Spleen (tissue), 13 donors: ENCODE data around the gene TEDC2. TPM values are rescaled to one million over a fixed set of nuclear protein-coding genes. Genes with fewer than 3 reads are reported as not detected.

Experiments
- DNase-seq: peaks from one replicate; pipeline ENCODE4 v3.0.0-alpha.2; 2020
- H3K27ac ChIP-seq, 8 donors: fragments of 200-600 bp; sonication (generic) in 7 of 8; 1 replicate in 4 of 8; 2 replicates in 4 of 8; pipeline versions ENCODE4 v1.5.0 to v1.8.0; 2016 to 2021; ENCODE audit warnings: inconsistent platforms in 4 of 8, mild to moderate bottlenecking in 4 of 8, moderate library complexity in 1 of 8
- H3K27me3 ChIP-seq, 7 donors: fragments of 200-600 bp; sonication (generic) in 6 of 7; replicated peaks in 1 of 7; 1 replicate in 4 of 7; 2 replicates in 3 of 7; pipeline versions ENCODE4 v1.5.0 to v1.8.0; 2016 to 2021; ENCODE audit warnings: inconsistent platforms in 3 of 7, mild to moderate bottlenecking in 1 of 7
- H3K36me3 ChIP-seq, 6 donors: fragments of 200-600 bp; sonication (generic) in 5 of 6; 1 replicate in 4 of 6; 2 replicates in 2 of 6; pipeline versions ENCODE4 v1.5.0 to v1.8.0; 2016 to 2021; ENCODE audit warnings: inconsistent platforms in 2 of 6
- H3K4me1 ChIP-seq, 6 donors: fragments of 200-600 bp; sonication (generic) in 5 of 6; 1 replicate in 3 of 6; 2 replicates in 3 of 6; pipeline versions ENCODE4 v1.5.0 to v1.8.0; 2016 to 2021; ENCODE audit warnings: inconsistent platforms in 3 of 6
- H3K4me3 ChIP-seq, 8 donors: fragments of 200-600 bp; sonication (generic) in 7 of 8; 1 replicate in 4 of 8; 2 replicates in 4 of 8; pipeline versions ENCODE4 v1.5.0 to v1.8.0; 2016 to 2021; ENCODE audit warnings: inconsistent platforms in 4 of 8, mild to moderate bottlenecking in 4 of 8, moderate library complexity in 2 of 8
- H3K9me3 ChIP-seq, 8 donors: fragments of 200-600 bp; sonication (generic) in 7 of 8; 1 replicate in 4 of 8; 2 replicates in 4 of 8; pipeline versions ENCODE4 v1.5.0 to v1.8.0; 2016 to 2021; ENCODE audit warnings: inconsistent platforms in 4 of 8
- POLR2A ChIP-seq, 3 donors: fragments of 450-650 bp; IDR thresholded peaks; one replicate each; pipeline ENCODE4 v1.5.1; 2017; ENCODE audit warnings: antibody characterized with exemption in 3 of 3, mild to moderate bottlenecking in 1 of 3
- POLR2AphosphoS5 ChIP-seq, 3 donors: sonication (generic); formaldehyde crosslinking; IDR thresholded peaks; one replicate each; pipeline ENCODE4 v1.5.1; 2017; ENCODE audit warnings: antibody characterized with exemption in 3 of 3
- WGBS, 5 donors: extraction: QIAGEN DNeasy Blood & Tissue Kit in 3 of 5; methylation state at CpG; one replicate each; pipeline versions ENCODE4 v1.1.5 to v1.1.7; 2013 to 2018; 5-methylcytosine and 5-hydroxymethylcytosine counted together
- intact Hi-C: fragments of 100-400 bp; cut with DNase I; formaldehyde crosslinking; loops from one replicate; pipeline ENCODE4 v1.15.0; 2023; ENCODE audit warnings: low total_unique reads
- long read RNA-seq, 2 donors: transcript quantifications; one replicate each; lab custom pipeline, GENCODE V29; 2026
- polyA plus RNA-seq, 3 donors: library from polyadenylated mRNA; stranded (reverse); fragments of 200-250 nt; gene quantifications; one replicate each; pipeline ENCODE4 v1.2.1, GENCODE V29; 2013
- total RNA-seq, 7 donors: library from RNA; depleted of rRNA in 3 of 7; stranded (reverse); fragments of >200 nt in 3 of 7; fragmentation: NEBNext Ultra II Directional in 4 of 7; extraction: Animal tissue kit (Norgen Biotek cat#: 25700) in 4 of 7; gene quantifications; one replicate each; pipeline versions ENCODE4 v1.1.0 to v1.2.1, GENCODE V29; 2016 to 2021
- TF ChIP-seq, protein P1 (sequence below), 11 experiments: fragments of 200-600 bp in 7 of 11; fragments of 450-650 bp in 4 of 11; sonication (generic) in 4 of 11; IDR thresholded peaks in 8 of 11; conservative IDR thresholded peaks in 3 of 11; 1 replicate in 7 of 11; 2 replicates in 4 of 11; pipeline versions ENCODE4 v1.4.0 to v1.8.0; 2016 to 2021; ENCODE audit warnings: antibody characterized with exemption in 11 of 11, inconsistent platforms in 4 of 11, mild to moderate bottlenecking in 1 of 11
- donor health status: healthy with polysubstance abuse.
- donor health status: DM: no; HTN: no; CAD: no; lungs with moderate emphysema.
- donor health status: DM: no; HTN: no; CAD: no.
- donor health status: Bipolar disorder and iron deficiency.
- donor health status: healthy.
- donor health status: DM: no; HTN: no; CAD: no.
- donor health status: DM: yes; HTN: yes; CAD: no.

TEDC2 gene
- total RNA-seq (1 to 10 TPM in 5 of 7 donors, under 1 TPM in 2; 0.73 to 2.7 (median 1.4) TPM), polyA plus RNA-seq (1 to 10 TPM; 1.8 to 2.7 (median 2.5) TPM)
- long read RNA-seq, donor 1, partial matches to known transcripts = 0 of 3 reads
- long read RNA-seq, donor 1, other reads (novel, unspliced or antisense) = 0 of 3 reads
- long read RNA-seq, donor 2, partial matches to known transcripts = 0 of 2 reads
- long read RNA-seq, donor 2, other reads (novel, unspliced or antisense) = 0 of 2 reads

GRCh38 chr16:2459647-2460390 is at the start of gene TEDC2:
Gene TEDC2, plus strand, starts transcription at chr16:2460109. Its CDS starts 36 bp downstream, at chr16:2460145.
- H3K27ac ChIP-seq = peak within 1 kb of the TSS in 5 of 8 donors; percentile 5 to 62 (median 39)
- H3K36me3 ChIP-seq = peaks cover 0 to 31% (median 6%) of the 10 kb centered on the region in 6 donors
- intact Hi-C loops = no loop called here
- no peaks in the 10 kb centered on the region for H3K9me3 ChIP-seq
- WGBS, 5 donors = 0 to 2% (median 1%) methylated on average over 41 to 66 of the region's 66 CpGs
- H3K27me3 ChIP-seq = peaks cover 0 to 3% (median 0%) of the 10 kb centered on the region in 7 donors
- no peak for TF ChIP-seq POLR2A (IDR thresholded peaks at IDR 0.05)
- peak; percentile 26 to 83 (median 71) for TF ChIP-seq POLR2AphosphoS5 (IDR thresholded peaks at IDR 0.05)
- TF ChIP-seq, protein P1, sequence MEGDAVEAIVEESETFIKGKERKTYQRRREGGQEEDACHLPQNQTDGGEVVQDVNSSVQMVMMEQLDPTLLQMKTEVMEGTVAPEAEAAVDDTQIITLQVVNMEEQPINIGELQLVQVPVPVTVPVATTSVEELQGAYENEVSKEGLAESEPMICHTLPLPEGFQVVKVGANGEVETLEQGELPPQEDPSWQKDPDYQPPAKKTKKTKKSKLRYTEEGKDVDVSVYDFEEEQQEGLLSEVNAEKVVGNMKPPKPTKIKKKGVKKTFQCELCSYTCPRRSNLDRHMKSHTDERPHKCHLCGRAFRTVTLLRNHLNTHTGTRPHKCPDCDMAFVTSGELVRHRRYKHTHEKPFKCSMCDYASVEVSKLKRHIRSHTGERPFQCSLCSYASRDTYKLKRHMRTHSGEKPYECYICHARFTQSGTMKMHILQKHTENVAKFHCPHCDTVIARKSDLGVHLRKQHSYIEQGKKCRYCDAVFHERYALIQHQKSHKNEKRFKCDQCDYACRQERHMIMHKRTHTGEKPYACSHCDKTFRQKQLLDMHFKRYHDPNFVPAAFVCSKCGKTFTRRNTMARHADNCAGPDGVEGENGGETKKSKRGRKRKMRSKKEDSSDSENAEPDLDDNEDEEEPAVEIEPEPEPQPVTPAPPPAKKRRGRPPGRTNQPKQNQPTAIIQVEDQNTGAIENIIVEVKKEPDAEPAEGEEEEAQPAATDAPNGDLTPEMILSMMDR (IDR thresholded peaks at IDR 0.05 in 8 of 11, conservative IDR thresholded peaks at IDR 0.05 in 3 of 11) = peak in 3 of 11 experiments; percentile 23 to 30 (median 29)
- peaks cover 0 to 26% (median 18%) of the 10 kb centered on the region in 6 donors for H3K4me1 ChIP-seq
- DNase-seq = peak; percentile 99
- peak within 1 kb of the TSS; percentile 18 to 77 (median 64) for H3K4me3 ChIP-seq

- 66 to 89% (median 74%) methylated on average over 2 of the region's 2 CpGs for WGBS, 5 donors
- TF ChIP-seq POLR2A (IDR thresholded peaks at IDR 0.05) (no peak), POLR2AphosphoS5 (IDR thresholded peaks at IDR 0.05) (no peak)
- TF ChIP-seq, protein P1 (IDR thresholded peaks at IDR 0.05 in 8 of 11, conservative IDR thresholded peaks at IDR 0.05 in 3 of 11) = no peak
- intact Hi-C loops = no loop called here
- Histone ChIP-seq H3K36me3 (no peaks in the 10 kb centered on the region), H3K9me3 (no peaks in the 10 kb centered on the region), H3K27ac (no peak overlapping the region), H3K27me3 (peaks cover 0 to 29% (median 3%) of the 10 kb centered on the region in 7 donors), H3K4me1 (no peaks in the 10 kb centered on the region), H3K4me3 (no peak overlapping the region)
- DNase-seq = no peak
These were observed 44.8 kb upstream of the TEDC2 start for GRCh38 chr16:2415085-2415484.

DNA sequence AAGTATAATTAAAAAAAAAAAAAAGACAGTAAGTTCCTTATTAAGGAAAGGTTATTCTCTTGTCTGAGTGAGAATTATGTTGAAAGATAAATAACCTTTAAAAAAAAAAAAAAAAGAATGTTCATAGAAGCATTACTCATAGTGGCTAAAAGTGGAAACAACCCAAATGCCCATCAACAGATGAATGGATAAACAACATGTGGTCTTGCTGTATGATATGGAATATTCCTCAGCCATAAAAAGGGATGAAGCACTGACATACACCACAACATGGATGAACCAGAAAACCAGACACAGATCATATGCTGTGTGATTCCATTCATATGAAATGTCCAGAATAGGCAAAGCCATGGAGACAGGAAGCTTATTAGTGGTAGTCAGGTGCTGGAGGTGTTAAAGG is 39.9 kb upstream of the TEDC2 start:
- TF ChIP-seq, protein P1 (IDR thresholded peaks at IDR 0.05 in 8 of 11, conservative IDR thresholded peaks at IDR 0.05 in 3 of 11) = no peak
- TF ChIP-seq POLR2A (IDR thresholded peaks at IDR 0.05) = no peak
- TF ChIP-seq POLR2AphosphoS5 (IDR thresholded peaks at IDR 0.05) = no peak
- no peak overlapping the region for H3K4me3 ChIP-seq
- H3K27me3 ChIP-seq = peaks cover 0 to 19% (median 3%) of the 10 kb centered on the region in 7 donors
- DNase-seq = no peak
- H3K36me3 ChIP-seq = no peaks in the 10 kb centered on the region
- peaks cover 0 to 7% (median 6%) of the 10 kb centered on the region in 6 donors for H3K4me1 ChIP-seq
- H3K27ac ChIP-seq = no peak overlapping the region
- intact Hi-C loops = no loop called here
- no peaks in the 10 kb centered on the region for H3K9me3 ChIP-seq
